Hepatocyte (in vitro differentiated cells): ENCODE measurements around the gene RNASE13.

ENCODE experiments used
- EZH2 ChIP-seq: fragments of 200-600 bp; sonication (generic); IDR thresholded peaks from 2 replicates; pipeline ENCODE4 v1.6.1; 2016; ENCODE audit warnings: antibody characterized with exemption, mild to moderate bottlenecking, borderline replicate concordance
- EZH2phosphoT487 ChIP-seq: fragments of 200-600 bp; sonication (generic); IDR thresholded peaks from one replicate; pipeline ENCODE4 v1.6.1; 2018; ENCODE audit warnings: antibody characterized with exemption, mild to moderate bottlenecking, low read depth, moderate library complexity; ENCODE audit not compliant: unreplicated experiment, severe bottlenecking
- TF ChIP-seq, protein P1 (sequence below): fragments of 200-600 bp; sonication (generic); IDR thresholded peaks from 2 replicates; pipeline ENCODE4 v1.5.1; 2016; ENCODE audit warnings: antibody characterized with exemption, mild to moderate bottlenecking; ENCODE audit not compliant: poor library complexity

DNA sequence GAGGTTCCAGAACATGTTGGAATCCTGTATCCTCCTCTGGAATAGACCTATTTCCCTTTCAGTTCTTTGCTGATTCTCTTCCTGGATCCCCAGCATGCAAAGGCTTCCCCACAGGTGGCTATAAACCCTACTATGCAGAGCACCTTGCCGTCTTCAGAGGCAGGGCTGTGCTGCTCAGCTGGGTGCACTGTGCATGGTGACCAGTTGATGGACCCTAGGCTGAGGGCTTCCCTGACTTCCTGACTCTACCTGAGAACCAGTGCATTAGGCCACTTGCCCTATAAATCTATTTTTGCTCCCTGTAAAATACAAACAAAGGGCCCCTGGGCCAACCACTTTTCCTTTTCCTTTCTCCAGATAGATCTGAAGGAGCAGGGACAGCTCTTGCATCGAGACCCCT is 49.8 kb upstream of the RNASE13 start:
- TF ChIP-seq, protein P1, sequence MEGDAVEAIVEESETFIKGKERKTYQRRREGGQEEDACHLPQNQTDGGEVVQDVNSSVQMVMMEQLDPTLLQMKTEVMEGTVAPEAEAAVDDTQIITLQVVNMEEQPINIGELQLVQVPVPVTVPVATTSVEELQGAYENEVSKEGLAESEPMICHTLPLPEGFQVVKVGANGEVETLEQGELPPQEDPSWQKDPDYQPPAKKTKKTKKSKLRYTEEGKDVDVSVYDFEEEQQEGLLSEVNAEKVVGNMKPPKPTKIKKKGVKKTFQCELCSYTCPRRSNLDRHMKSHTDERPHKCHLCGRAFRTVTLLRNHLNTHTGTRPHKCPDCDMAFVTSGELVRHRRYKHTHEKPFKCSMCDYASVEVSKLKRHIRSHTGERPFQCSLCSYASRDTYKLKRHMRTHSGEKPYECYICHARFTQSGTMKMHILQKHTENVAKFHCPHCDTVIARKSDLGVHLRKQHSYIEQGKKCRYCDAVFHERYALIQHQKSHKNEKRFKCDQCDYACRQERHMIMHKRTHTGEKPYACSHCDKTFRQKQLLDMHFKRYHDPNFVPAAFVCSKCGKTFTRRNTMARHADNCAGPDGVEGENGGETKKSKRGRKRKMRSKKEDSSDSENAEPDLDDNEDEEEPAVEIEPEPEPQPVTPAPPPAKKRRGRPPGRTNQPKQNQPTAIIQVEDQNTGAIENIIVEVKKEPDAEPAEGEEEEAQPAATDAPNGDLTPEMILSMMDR = no peak
- TF ChIP-seq EZH2 (no peak), EZH2phosphoT487 (no peak)
